Astrocyte of the cerebellum (primary cell): Measurements from ENCODE around the gene C2orf68.

Source experiments
- DNase-seq: peaks from one replicate; pipeline ENCODE4 v3.0.0-alpha.2; 2011; ENCODE audit warnings: low read depth
- H3K4me3 ChIP-seq: 2 replicates; pipeline ENCODE4 v1.5.1; 2011; ENCODE audit warnings: mild to moderate bottlenecking, low read depth, low read length, moderate library complexity
- CTCF ChIP-seq: IDR thresholded peaks from 2 replicates; pipeline ENCODE4 v1.5.1; 2012; ENCODE audit warnings: low read length, low read depth, moderate library complexity, mild to moderate bottlenecking; ENCODE audit errors: missing control alignments
- in situ Hi-C: cut with HindIII; loops from 2 replicates; pipeline ENCODE4 v1.10.0; 2017; ENCODE audit warnings: low sequenced_read_pairs

The C2orf68 gene

GRCh38 chr2:85600235-85600575, 11.7 kb downstream of the C2orf68 start:
- TF ChIP-seq CTCF: no peak
- in situ Hi-C loops: loop anchor here (5.0 kb wide), 1 partner anchor 107 kb away; no protein-coding TSS in a partner anchor
- H3K4me3 ChIP-seq: no peak overlapping the region
- no peak for DNase-seq

GRCh38 chr2:85599468-85600234, 12.2 kb downstream of the C2orf68 start:
- in situ Hi-C loops: loop anchor here (5.0 kb wide), 1 partner anchor 108 kb away; no protein-coding TSS in a partner anchor
- TF ChIP-seq CTCF: no peak
- DNase-seq: no peak
- no peak overlapping the region for H3K4me3 ChIP-seq

GRCh38 chr2:85598594-85599340, 13.1 kb downstream of the C2orf68 start:
- in situ Hi-C loops: no loop called here
- no peak for TF ChIP-seq CTCF
- DNase-seq: no peak
- no peak overlapping the region for H3K4me3 ChIP-seq

- DNase-seq: no peak
- H3K4me3 ChIP-seq: no peak overlapping the region
- no peak for TF ChIP-seq CTCF
- in situ Hi-C loops: no loop called here
These were observed 14.6 kb downstream of the C2orf68 start for GRCh38 chr2:85597241-85597640.

GRCh38 chr2:85596486-85597143, 15.3 kb downstream of the C2orf68 start:
- H3K4me3 ChIP-seq: peak overlapping the region; percentile 86
- DNase-seq: no peak
- in situ Hi-C loops: no loop called here
- no peak for TF ChIP-seq CTCF

GRCh38 chr2:85596026-85596333, 15.9 kb downstream of the C2orf68 start:
- no peak for DNase-seq
- no peak for TF ChIP-seq CTCF
- peak overlapping the region; percentile 86 for H3K4me3 ChIP-seq
- in situ Hi-C loops: no loop called here
